ENCODE measurements around the gene RFPL1.
"Not testable (repeated sequence)": the region's sequence is repeated elsewhere in the genome, so short reads cannot be mapped to it uniquely, and the experiment has no call there.

RFPL1 gene

DNA sequence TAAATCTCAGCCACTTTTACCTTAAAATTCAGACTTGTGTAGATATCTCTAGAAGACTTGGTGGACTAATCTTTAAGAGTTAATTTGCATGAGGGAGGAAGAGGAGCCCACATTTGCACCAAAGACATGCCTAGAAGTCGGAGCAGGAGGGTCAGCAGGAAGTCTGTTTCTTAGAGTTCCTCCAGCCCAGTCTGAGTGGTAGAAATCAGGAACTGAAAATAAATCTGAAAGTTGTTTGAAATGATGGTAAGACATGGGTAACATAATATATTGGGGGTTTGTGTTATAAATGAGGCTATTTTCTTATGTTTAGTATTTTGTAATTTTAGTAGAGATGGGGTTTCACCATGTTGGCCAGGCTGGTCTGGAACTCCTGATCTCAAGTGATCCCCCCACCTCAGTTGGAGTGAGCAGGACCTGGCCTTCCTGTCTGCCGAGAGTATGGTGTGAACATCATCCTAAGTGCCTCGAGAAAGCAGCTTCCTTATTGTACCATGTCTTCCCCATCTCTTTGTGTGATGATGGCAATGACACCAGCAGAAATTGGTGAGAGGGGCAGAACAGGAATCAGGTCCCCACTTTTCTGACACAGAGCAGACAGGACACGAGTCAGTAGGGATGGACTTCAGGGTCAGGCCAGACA lies 26.7 kb upstream of the RFPL1 start:
- H3K27me3 ChIP-seq (ENCODE audit: control insufficient read depth, insufficient read depth, low read length); H3K4me3 ChIP-seq (ENCODE audit: low read depth, low read length); H3K27ac ChIP-seq (ENCODE audit: low read depth, low read length); H3K9me3 ChIP-seq (ENCODE audit: control insufficient read depth, insufficient read depth, low read length); H3K4me1 ChIP-seq (ENCODE audit: control insufficient read depth, insufficient read depth, low read length); H3K9ac ChIP-seq (ENCODE audit: low read depth, low read length); H3K36me3 ChIP-seq (ENCODE audit: control insufficient read depth, insufficient read depth, low read length): not testable (repeated sequence)

DNA sequence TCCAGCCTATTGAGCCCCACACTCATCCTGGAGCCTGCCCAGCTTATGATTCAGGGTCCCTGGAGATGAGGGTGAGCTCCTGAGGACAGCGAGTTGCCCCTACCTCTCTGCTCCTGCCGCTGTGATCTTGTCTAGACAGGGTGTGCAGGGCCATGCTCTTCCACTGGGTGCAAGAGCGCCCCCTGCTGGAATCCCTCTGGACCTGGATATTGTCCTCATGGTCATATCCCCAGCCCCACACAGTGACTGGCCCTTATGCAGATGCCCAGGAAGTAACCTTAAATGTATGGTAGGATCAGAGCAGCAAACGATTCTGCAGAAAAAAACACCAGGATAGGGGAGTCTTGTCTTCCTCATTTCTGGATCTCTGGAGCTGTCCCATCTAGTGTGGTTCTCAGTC lies 25.6 kb upstream of the RFPL1 start:
- H3K36me3 ChIP-seq (ENCODE audit: control insufficient read depth, insufficient read depth, low read length); H3K27ac ChIP-seq (ENCODE audit: low read depth, low read length); H3K27me3 ChIP-seq (ENCODE audit: control insufficient read depth, insufficient read depth, low read length); H3K4me1 ChIP-seq (ENCODE audit: control insufficient read depth, insufficient read depth, low read length); H3K4me3 ChIP-seq (ENCODE audit: low read depth, low read length); H3K9ac ChIP-seq (ENCODE audit: low read depth, low read length); H3K9me3 ChIP-seq (ENCODE audit: control insufficient read depth, insufficient read depth, low read length): not testable (repeated sequence)

DNA sequence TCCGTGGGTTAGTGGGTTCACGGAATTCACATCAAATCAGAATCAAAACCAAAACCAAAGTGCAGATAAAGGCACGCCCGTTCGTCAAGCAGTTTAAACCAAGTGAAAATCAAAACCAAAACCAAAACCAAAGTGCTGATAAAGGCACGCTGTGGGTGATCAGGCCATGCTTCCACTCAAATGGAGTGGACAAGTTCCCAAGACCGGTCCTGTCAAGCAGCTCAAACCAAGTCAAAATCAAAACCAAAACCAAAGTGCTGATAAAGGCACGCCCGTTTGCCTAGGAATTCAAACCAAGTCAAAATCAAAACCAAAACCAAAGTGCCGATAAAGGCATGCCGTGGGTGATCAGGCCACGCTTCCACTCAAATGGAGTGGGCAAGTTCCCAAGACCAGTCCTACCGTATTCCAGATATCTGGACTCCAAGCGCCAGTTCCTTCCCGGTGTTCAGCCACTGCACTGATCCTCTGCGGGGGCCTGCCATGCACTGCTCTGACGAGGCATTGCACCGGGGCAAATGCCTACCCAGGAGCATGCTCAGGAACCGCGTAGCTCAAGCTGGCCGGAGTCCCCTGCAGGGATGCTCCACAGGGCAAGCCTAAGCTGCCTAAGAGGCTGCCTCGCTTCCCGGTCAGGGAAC lies 23.3 kb upstream of the RFPL1 start:
- H3K4me3 ChIP-seq (ENCODE audit: low read depth, low read length); H3K9me3 ChIP-seq (ENCODE audit: control insufficient read depth, insufficient read depth, low read length); H3K4me1 ChIP-seq (ENCODE audit: control insufficient read depth, insufficient read depth, low read length); H3K9ac ChIP-seq (ENCODE audit: low read depth, low read length); H3K27ac ChIP-seq (ENCODE audit: low read depth, low read length); H3K27me3 ChIP-seq (ENCODE audit: control insufficient read depth, insufficient read depth, low read length); H3K36me3 ChIP-seq (ENCODE audit: control insufficient read depth, insufficient read depth, low read length): not testable (repeated sequence)

GRCh38 chr22:29418704-29419103 lies 19.7 kb upstream of the RFPL1 start:
- not testable (repeated sequence) for H3K27ac ChIP-seq (ENCODE audit: low read depth, low read length); H3K36me3 ChIP-seq (ENCODE audit: control insufficient read depth, insufficient read depth, low read length); H3K27me3 ChIP-seq (ENCODE audit: control insufficient read depth, insufficient read depth, low read length); H3K4me1 ChIP-seq (ENCODE audit: control insufficient read depth, insufficient read depth, low read length); H3K4me3 ChIP-seq (ENCODE audit: low read depth, low read length); H3K9me3 ChIP-seq (ENCODE audit: control insufficient read depth, insufficient read depth, low read length); H3K9ac ChIP-seq (ENCODE audit: low read depth, low read length)

- H3K4me1 ChIP-seq (ENCODE audit: control insufficient read depth, insufficient read depth, low read length) = peaks cover 6% of the 10 kb centered on the region; the same call in 1 of the 2 replicates
- no peak overlapping the region for H3K27ac ChIP-seq (ENCODE audit: low read depth, low read length)
- H3K27me3 ChIP-seq (ENCODE audit: control insufficient read depth, insufficient read depth, low read length) = no peaks in the 10 kb centered on the region
- no peak overlapping the region for H3K4me3 ChIP-seq (ENCODE audit: low read depth, low read length)
- no peaks in the 10 kb centered on the region for H3K9me3 ChIP-seq (ENCODE audit: control insufficient read depth, insufficient read depth, low read length)
- H3K36me3 ChIP-seq (ENCODE audit: control insufficient read depth, insufficient read depth, low read length) = no peaks in the 10 kb centered on the region
- H3K9ac ChIP-seq (ENCODE audit: low read depth, low read length) = no peak overlapping the region
Observed at GRCh38 chr22:29426476-29426875, 11.9 kb upstream of the RFPL1 start.

GRCh38 chr22:29427176-29427760 lies 11.1 kb upstream of the RFPL1 start:
- Histone ChIP-seq H3K4me1 (ENCODE audit: control insufficient read depth, insufficient read depth, low read length) (peaks cover 10% of the 10 kb centered on the region), H3K36me3 (ENCODE audit: control insufficient read depth, insufficient read depth, low read length) (no peaks in the 10 kb centered on the region), H3K4me3 (ENCODE audit: low read depth, low read length) (no peak overlapping the region), H3K9ac (ENCODE audit: low read depth, low read length) (no peak overlapping the region), H3K27me3 (ENCODE audit: control insufficient read depth, insufficient read depth, low read length) (no peaks in the 10 kb centered on the region), H3K9me3 (ENCODE audit: control insufficient read depth, insufficient read depth, low read length) (no peaks in the 10 kb centered on the region), H3K27ac (ENCODE audit: low read depth, low read length) (no peak overlapping the region)

- Histone ChIP-seq H3K27me3 (ENCODE audit: control insufficient read depth, insufficient read depth, low read length) (no peaks in the 10 kb centered on the region), H3K9me3 (ENCODE audit: control insufficient read depth, insufficient read depth, low read length) (no peaks in the 10 kb centered on the region), H3K36me3 (ENCODE audit: control insufficient read depth, insufficient read depth, low read length) (no peaks in the 10 kb centered on the region), H3K4me3 (ENCODE audit: low read depth, low read length) (no peak overlapping the region), H3K4me1 (ENCODE audit: control insufficient read depth, insufficient read depth, low read length) (peaks cover 15% of the 10 kb centered on the region), H3K27ac (ENCODE audit: low read depth, low read length) (no peak overlapping the region), H3K9ac (ENCODE audit: low read depth, low read length) (no peak overlapping the region)
Observed at GRCh38 chr22:29431986-29432385, 6.4 kb upstream of the RFPL1 start.

GRCh38 chr22:29433856-29434255 lies 4.5 kb upstream of the RFPL1 start:
- no peaks in the 10 kb centered on the region for H3K27me3 ChIP-seq (ENCODE audit: control insufficient read depth, insufficient read depth, low read length)
- H3K4me3 ChIP-seq (ENCODE audit: low read depth, low read length) = no peak overlapping the region
- H3K36me3 ChIP-seq (ENCODE audit: control insufficient read depth, insufficient read depth, low read length) = no peaks in the 10 kb centered on the region

GRCh38 chr22:29434288-29434687 lies 4.1 kb upstream of the RFPL1 start:
- Histone ChIP-seq H3K9me3 (ENCODE audit: control insufficient read depth, insufficient read depth, low read length) (no peaks in the 10 kb centered on the region), H3K27me3 (ENCODE audit: control insufficient read depth, insufficient read depth, low read length) (no peaks in the 10 kb centered on the region), H3K27ac (ENCODE audit: low read depth, low read length) (no peak overlapping the region), H3K9ac (ENCODE audit: low read depth, low read length) (no peak overlapping the region), H3K36me3 (ENCODE audit: control insufficient read depth, insufficient read depth, low read length) (no peaks in the 10 kb centered on the region), H3K4me1 (ENCODE audit: control insufficient read depth, insufficient read depth, low read length) (peaks cover 15% of the 10 kb centered on the region), H3K4me3 (ENCODE audit: low read depth, low read length) (no peak overlapping the region)

More at GRCh38 chr22:29433856-29434255, 4.5 kb upstream of the RFPL1 start:
- no peak overlapping the region for H3K9ac ChIP-seq (ENCODE audit: low read depth, low read length)
- H3K4me1 ChIP-seq (ENCODE audit: control insufficient read depth, insufficient read depth, low read length) = peaks cover 15% of the 10 kb centered on the region
- no peak overlapping the region for H3K27ac ChIP-seq (ENCODE audit: low read depth, low read length)
- H3K9me3 ChIP-seq (ENCODE audit: control insufficient read depth, insufficient read depth, low read length) = no peaks in the 10 kb centered on the region

GRCh38 chr22:29435236-29436136 lies 2.9 kb upstream of the RFPL1 start:
- H3K27me3 ChIP-seq (ENCODE audit: control insufficient read depth, insufficient read depth, low read length) = no peaks in the 10 kb centered on the region
- H3K4me3 ChIP-seq (ENCODE audit: low read depth, low read length) = no peak overlapping the region
- no peak overlapping the region for H3K27ac ChIP-seq (ENCODE audit: low read depth, low read length)

DNA sequence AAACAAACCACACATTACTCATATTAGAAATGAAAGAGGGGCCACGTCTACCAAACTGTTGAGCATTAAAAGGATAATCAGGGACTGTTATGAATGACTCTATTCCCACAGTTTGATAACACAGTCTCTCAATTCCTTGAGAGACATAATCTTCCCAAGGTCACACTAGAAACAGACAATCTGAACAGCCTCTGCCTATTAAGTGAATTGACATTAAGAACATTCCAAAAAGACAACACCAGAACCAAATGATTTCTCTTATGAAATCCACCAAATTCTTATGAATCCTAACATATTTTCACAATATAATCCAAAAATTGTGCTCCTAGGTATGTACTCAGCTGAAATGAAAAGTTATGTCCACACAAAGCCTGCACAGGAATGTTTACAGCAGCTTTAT lies 4.6 kb downstream of the RFPL1 start:
- Histone ChIP-seq H3K9me3 (ENCODE audit: control insufficient read depth, insufficient read depth, low read length) (no peaks in the 10 kb centered on the region), H3K27ac (ENCODE audit: low read depth, low read length) (no peak overlapping the region), H3K4me1 (ENCODE audit: control insufficient read depth, insufficient read depth, low read length) (0 out of 2 replicates have a peak, but pooled peaks cover 12% of the 10 kb centered on the region), H3K9ac (ENCODE audit: low read depth, low read length) (no peak overlapping the region), H3K4me3 (ENCODE audit: low read depth, low read length) (no peak overlapping the region), H3K36me3 (ENCODE audit: control insufficient read depth, insufficient read depth, low read length) (no peaks in the 10 kb centered on the region), H3K27me3 (ENCODE audit: control insufficient read depth, insufficient read depth, low read length) (no peaks in the 10 kb centered on the region)

More at GRCh38 chr22:29435236-29436136, 2.9 kb upstream of the RFPL1 start:
- Histone ChIP-seq H3K9me3 (ENCODE audit: control insufficient read depth, insufficient read depth, low read length) (no peaks in the 10 kb centered on the region), H3K4me1 (ENCODE audit: control insufficient read depth, insufficient read depth, low read length) (peaks cover 19% of the 10 kb centered on the region), H3K36me3 (ENCODE audit: control insufficient read depth, insufficient read depth, low read length) (no peaks in the 10 kb centered on the region), H3K9ac (ENCODE audit: low read depth, low read length) (no peak overlapping the region)

All from HUES48 (cell line).